Stimulated activated CD8-positive, alpha-beta memory T cell treated with anti-CD3 and anti-CD28 coated beads, Interleukin-15, amount 100 ng/mL, for 1 hour (primary cell): ENCODE measurements around the gene FREM2.

Experiments used
- DNase-seq: peaks from one replicate; pipeline ENCODE4 v3.0.0-alpha.2; 2020; ENCODE audit warnings: low read depth

Gene FREM2

GRCh38 chr13:38897521-38897920 lies 210.6 kb downstream of the FREM2 start:
- DNase-seq = no peak

- DNase-seq = no peak
These were observed 211.6 kb downstream of the FREM2 start for GRCh38 chr13:38898481-38898880.

DNA sequence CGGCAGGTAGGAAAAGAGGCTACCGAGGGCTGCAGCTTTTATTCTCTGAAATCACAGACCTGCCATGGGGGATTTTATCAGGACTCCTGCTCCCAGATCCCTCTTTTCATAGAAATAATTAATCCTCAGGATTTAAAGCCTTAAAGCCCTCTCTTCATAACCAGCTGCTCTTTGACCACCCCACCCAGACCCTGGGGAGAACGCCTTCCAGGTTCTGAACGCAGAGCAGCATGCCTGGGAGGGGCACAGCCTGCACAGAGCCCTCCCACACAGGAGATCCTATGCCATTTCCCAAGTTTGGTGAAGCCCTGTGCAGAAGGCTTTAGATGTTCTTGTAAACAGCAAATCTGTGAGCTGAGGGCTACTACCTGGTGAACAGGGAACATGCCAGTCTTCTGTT lies 212.7 kb downstream of the FREM2 start:
- DNase-seq = no peak

- DNase-seq = no peak
These were observed 213.3 kb downstream of the FREM2 start for GRCh38 chr13:38900188-38900587.

GRCh38 chr13:38902551-38902950 lies 215.7 kb downstream of the FREM2 start:
- no peak for DNase-seq

GRCh38 chr13:38905081-38905480 lies 218.2 kb downstream of the FREM2 start:
- no peak for DNase-seq

DNA sequence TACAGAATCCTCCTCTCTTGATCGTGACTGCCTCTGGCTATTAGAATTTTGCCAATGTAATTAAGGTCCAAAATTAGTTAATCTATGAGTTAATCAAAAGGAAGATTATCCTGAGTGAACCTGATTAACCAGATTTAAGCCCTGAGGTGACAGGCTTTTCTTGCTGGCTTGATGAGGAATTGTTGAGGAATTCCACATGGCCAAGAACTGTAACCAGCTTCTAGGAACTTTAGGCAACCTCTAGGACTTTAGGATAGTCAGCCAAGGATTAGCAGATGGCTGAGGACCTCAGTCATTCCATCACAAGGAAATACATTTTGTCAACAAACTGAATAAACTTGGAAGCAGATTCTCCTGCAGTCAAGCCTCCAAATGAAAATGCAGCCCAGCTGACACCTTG lies 219.0 kb downstream of the FREM2 start:
- DNase-seq = no peak

- DNase-seq = no peak
These were observed 221.7 kb downstream of the FREM2 start for GRCh38 chr13:38908574-38908973.

- no peak for DNase-seq
These were observed 227.2 kb downstream of the FREM2 start for GRCh38 chr13:38914070-38914469.

DNA sequence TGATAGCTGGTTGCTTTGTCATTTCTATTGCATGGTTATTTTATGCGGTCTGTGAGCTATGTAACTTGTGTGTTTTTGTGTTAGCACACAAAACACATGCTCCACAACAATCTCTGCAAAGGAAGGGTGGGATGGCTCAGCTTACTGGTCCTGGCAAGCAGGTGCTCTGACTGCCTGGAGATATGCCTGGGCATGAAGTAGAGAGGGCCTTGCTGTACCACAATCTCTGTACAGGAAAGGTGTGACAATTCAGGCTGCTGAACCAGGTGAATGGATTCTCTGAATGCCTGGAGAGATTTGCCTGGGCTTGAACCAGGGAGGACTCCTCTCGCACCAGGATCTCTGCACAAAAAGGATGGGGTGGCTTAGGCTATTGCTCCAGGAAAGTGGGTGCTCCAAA lies 234.2 kb downstream of the FREM2 start:
- DNase-seq = no peak

- no peak for DNase-seq
These were observed 235.3 kb downstream of the FREM2 start for GRCh38 chr13:38922170-38922569.

GRCh38 chr13:38933786-38934185 lies 246.9 kb downstream of the FREM2 start:
- DNase-seq = no peak
